SHP77 treated with DMSO at 0.1 percent for 48 hours (cell line): ENCODE results near the gene TSPAN8.
"Not testable (repeated sequence)": the region's sequence is repeated elsewhere in the genome, so short reads cannot be mapped to it uniquely, and the experiment has no call there.

Experiments
- DNase-seq: peaks from one replicate; lab custom pipeline; 2025; lab: John Stamatoyannopoulos, UW

Gene TSPAN8

DNA sequence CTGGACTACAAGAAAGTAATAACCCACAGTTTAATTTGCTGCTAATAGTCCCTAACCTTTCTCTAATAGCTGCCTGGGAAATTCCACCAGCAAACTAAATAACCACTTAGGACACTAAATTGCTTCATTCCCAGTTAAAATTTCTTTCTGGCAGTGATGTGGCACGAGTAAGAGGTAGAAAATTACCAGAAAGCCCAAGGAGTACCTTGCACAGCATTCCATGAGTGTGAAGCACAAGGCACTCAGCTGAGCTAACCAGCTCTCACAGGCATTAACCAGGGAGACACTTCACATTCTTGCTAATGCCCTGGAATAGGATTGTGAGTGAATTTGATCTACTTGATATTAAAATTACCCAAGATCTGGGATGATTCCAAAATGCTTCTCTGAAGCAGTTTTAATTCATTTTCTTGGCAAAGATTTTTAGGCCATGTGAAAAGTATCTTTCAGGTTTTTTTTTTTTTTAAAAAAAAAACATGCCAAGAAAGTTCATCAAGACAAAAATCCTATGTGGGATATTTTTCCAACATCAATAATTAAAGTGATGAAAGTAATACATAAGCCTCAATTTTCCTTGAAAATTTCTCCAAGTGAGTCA is 29.5 kb downstream of the TSPAN8 start:
- no peak for DNase-seq

DNA sequence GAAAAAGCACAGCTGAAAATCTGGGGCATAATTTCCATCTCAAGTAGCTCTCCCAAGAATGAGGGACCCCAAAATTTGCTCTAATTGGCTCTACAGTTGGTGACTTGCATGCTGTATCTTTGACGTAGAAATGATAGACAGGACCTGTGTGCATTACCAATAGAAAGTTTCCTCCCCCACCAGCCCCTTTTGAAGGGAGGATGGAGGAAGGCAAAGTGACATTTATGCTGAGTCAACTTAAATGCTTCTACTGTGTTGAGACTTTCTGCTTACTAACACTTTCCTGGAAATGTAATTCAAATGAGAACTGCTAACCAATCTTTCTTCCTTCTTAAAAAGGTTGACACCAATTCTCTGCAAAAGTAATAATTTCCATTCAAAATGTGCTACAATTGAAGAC is 31.9 kb downstream of the TSPAN8 start:
- DNase-seq: no peak

DNA sequence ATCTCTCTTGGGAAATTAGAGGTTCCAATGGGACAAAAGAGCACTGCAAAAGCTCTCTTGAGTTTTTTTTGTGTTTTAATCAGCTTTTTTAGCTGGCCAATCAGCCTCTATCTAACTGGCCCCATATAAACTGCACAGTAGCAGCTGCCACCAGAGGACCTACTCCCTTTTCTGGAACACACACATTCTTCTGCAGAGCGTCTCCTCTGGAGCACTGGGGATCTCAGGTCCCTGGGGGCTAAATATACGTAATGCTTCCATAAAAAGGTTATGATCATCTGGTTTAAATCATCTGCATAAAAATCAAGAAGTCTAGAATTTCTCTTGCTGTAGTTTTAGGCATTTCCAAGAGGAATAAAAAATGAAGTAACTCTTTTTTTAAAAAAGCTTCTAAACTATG is 32.3 kb downstream of the TSPAN8 start:
- DNase-seq: no peak

DNA sequence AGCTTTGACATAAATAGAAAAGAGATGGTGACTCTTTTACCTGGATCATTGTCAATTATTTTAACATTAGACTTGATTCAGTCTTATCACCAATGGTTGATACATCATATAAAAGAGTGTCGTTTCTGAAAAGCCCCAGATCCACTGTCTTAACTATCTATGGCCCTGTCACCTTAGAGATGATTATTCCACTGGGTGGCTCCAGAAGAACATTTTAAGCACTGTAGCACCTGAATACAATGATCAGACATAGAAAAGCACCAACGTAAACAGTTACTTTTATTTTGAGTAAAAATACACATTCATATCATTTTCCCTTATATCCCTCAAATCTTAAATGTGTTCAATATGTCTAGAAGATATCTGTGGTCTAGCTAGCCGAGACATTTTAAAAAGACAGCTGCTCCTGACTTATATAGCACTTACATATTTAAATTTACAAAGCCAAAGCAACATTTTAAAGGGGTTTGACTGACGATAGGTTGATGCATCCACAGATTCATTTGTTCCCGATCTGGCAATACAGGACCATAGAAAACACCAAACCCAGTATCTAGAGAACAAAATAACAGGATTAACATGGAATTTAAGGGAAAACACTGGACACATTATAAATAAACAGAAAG is 32.9 kb downstream of the TSPAN8 start:
- DNase-seq: no peak

DNA sequence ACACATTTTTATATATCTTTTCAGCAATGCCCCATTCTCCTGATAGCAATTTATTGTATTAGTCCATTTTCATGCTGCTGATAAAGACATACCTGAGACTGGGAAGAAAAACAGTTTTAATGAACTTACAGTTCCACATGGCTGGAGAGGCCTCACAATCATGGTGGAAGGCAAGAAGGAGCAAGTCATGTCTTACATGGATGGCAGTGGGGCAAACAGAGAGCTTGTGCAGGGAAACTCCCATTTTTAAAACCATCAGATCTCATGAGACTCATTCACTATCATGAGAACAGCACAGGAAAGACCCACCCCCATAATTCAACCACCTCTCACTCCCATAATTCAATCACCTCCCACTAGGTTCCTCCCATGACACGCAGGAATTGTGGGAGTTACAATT is 44.7 kb downstream of the TSPAN8 start:
- DNase-seq: not testable (repeated sequence)

DNA sequence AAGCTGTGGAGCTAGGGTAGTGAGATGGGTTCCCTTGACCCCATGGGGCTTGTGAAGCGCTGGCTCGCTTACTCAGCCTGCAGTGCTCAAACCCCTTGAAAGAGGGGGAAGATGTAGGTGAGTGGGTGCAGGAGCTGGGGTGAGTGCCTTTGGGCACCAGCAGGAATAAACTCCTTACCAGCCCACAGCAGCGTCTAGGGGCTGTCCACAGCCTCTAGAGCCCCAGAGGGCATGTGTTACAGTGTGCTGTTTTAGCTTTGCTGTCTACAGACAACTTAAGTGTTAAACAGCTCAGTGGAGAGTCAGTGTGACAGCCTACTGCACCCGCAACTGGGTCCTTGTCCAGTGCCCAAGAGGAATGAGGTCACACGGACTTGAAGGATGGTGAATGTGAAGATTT is 48.0 kb downstream of the TSPAN8 start:
- no peak for DNase-seq

DNA sequence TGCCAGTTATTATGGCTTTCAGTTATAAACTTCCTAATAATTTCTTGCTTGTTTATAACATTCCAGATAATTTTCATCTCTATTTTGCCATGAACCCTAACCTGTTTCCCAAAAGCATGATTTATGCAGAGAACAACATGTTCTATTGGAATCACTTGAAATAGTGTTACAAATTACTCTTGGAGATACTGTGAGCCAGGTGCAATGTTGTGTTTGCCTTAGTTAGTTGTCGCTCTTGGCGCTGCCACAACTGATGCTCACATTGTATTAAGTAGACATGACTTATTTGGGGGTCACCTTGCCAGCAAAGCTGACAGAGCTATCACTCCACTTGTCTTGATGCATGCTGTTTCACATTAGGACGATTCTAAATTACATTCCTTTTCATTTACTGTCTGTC is 49.4 kb downstream of the TSPAN8 start:
- no peak for DNase-seq

DNA sequence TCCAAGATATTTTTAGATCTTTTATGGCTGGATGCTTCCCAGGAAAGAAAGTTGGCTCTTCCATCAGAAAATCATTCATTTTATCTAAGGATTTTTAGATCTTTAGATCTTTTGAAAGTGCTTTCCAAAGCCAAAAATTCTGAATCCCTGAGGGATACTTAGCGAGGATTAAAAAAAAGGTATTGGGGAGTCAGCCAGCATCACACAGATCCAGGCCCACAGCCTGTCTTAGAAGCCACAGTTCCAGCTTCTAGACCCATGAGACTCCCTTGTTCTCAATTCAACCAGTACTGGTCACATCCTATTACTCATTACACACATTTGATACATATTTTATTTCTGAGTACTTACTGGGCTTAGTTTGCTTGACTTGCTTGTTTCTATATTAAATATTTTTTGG is 49.9 kb downstream of the TSPAN8 start:
- no peak for DNase-seq

DNA sequence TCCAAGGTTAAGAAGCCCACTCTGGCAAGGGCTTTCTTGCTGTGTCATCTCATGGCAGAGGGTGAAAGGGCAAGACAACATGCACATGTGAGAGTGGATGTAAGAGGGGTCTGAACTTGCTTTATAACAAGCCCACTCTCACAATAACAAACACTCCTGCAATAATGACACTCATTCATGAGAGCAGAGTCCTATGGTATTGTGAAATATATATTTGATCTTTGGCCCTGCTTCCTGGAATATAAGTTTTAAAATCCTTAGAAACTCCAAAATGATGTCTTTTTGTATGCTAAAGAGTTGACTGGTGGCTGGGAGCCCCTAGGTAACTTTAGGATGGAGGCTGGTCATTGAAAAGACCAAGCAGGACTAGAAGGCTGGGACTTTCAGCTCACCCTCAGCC is 51.8 kb downstream of the TSPAN8 start:
- DNase-seq: no peak

DNA sequence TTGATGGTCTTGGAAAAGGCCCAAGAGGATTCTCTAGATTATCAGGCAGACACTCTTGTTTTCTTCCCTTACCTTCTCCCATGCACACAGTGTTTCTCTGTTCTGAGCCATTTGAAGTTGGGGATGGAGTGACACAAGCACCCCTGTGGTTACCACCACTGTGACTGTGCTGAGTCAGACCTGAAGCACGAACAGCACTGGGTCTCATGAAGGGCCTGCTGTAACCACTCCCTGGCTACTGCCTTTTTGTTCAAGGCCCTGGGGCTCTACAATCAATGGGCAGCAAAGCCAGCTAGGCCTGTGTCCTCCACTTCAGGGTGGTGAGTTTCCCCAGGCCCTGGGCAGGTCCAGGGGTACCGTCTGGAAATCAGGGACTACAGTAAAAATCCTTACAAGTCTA is 65.5 kb downstream of the TSPAN8 start:
- DNase-seq: no peak

DNA sequence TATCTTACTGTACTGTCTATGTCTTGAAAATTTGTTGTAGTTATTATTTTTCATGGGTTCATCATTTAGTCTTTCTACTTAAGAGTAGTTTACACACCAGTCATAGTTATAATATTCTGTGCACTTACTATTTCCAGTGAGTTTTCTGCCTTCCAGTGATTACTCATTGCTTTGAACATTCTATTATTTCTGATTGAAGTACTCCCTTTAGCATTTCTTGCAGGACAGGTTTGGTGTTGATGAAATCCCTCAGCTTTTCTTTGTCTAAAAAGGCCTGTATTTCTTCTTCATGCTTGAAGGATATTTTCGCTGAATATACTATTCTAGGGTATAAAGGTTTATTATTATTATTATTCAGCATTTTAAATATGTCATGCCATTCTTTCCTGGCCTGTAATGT is 66.8 kb downstream of the TSPAN8 start:
- no peak for DNase-seq

DNA sequence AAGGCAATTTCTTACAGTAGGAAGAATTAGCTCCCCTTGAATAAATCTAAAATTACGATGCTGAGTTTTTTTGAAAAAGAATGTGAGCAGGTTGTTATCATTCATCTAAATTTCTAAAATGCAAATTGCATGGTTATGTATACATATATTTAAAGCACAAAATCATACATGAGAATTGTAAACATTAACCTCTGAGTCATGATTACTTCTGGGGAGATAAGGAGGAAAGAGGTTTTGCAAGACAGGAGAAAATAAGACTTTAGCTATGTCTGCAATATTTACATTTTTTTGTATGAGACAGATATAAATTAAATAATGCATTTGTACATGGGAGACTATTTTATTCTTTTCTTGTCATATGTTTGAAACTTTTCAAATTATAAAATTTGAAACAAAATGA is 72.2 kb downstream of the TSPAN8 start:
- no peak for DNase-seq

DNA sequence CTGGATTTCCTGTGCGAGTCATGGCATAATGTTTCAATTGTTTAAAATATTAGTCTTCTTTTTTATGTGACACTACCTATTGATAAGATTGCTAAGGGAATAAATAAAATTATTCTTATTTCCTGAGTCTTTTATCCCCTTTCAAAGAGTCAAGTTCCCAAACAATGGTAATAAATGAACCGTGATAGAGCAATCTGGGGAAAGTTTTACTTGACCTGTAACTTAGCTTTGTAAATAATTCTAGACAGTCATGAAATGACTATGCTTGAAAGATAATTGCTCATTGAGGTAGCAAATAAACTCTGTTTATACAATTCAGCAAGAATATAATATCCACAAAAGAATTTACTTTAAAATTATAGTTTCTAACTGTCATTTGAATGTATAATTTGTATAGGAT is 82.1 kb downstream of the TSPAN8 start:
- no peak for DNase-seq
